ENCODE data around the gene SMIM23.

DNA sequence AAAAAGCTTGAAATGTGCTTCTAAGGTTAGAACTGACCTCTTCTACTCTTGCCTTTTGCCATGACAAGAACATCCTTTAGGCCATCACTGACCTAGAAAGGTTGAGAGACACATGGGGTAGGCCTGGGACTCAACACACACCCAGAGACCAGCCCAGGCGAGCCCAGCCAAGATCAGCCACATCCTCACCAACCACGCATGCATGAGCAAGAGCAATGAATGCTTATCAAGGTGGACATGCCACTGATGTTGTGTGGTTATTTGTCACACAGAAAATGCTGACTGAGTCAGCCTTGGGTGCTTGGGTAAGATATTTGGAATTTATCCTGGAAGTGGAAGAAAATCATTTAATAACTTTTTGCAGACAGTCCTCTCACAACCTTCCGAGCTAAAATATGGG is 39.4 kb downstream of the SMIM23 start:
- TF ChIP-seq CBX5 (IDR thresholded peaks at IDR 0.05; ENCODE audit: low read depth) = no peak
- TF ChIP-seq, protein P1, sequence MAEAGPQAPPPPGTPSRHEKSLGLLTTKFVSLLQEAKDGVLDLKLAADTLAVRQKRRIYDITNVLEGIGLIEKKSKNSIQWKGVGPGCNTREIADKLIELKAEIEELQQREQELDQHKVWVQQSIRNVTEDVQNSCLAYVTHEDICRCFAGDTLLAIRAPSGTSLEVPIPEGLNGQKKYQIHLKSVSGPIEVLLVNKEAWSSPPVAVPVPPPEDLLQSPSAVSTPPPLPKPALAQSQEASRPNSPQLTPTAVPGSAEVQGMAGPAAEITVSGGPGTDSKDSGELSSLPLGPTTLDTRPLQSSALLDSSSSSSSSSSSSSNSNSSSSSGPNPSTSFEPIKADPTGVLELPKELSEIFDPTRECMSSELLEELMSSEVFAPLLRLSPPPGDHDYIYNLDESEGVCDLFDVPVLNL (IDR thresholded peaks at IDR 0.05; ENCODE audit: low read depth, low read length) = no peak
- TF ChIP-seq KDM1A (IDR thresholded peaks at IDR 0.05; ENCODE audit: borderline replicate concordance) = no peak
- TF ChIP-seq SUZ12 (IDR thresholded peaks at IDR 0.05; ENCODE audit: unreplicated experiment) = no peak

All from GM12878 (cell line).